B cell (primary cell): ENCODE results near the gene SH3TC1. TPM values are rescaled to one million over a fixed set of nuclear protein-coding genes. Genes with fewer than 3 reads are reported as not detected.

ENCODE experiments used
- ATAC-seq: fragments of 200-7000 bp; cut with Tn5 transposase; one replicate; pipeline ENCODE4 v1.10.0; 2021; ENCODE audit warnings: low read depth, mild to moderate bottlenecking, moderate number of reproducible peaks, moderate library complexity
- CTCF ChIA-PET: fragments of 350-600 bp; sonication (Branson Sonifier 250); formaldehyde crosslinking; loops from one replicate; lab custom pipeline; 2021; ENCODE audit warnings: antibody characterized with exemption, inconsistent platforms; lab: Charles Lee
- POLR2A ChIA-PET: fragments of 350-600 bp; sonication (Branson Sonifier 250); formaldehyde crosslinking; loops from one replicate; lab custom pipeline; 2021; ENCODE audit warnings: antibody characterized with exemption; lab: Charles Lee
- DNase-seq: peaks from one replicate; pipeline ENCODE4 v3.0.0; 2013
- H2AFZ ChIP-seq: 2 replicates; pipeline ENCODE4 v1.6.1; 2012; ENCODE audit warnings: mild to moderate bottlenecking, low read depth, low read length; ENCODE audit not compliant: insufficient read depth, poor library complexity, severe bottlenecking
- H3K27ac ChIP-seq, 2 donors: 1 replicate in 1 of 2; 2 replicates in 1 of 2; pipeline ENCODE4 v1.5.1; 2012 to 2013; ENCODE audit warnings: low read length in 2 of 2, mild to moderate bottlenecking in 2 of 2, moderate library complexity in 1 of 2
- H3K27me3 ChIP-seq, 4 experiments: fragments of 200-600 bp in 1 of 4; sonication (generic) in 1 of 4; replicated peaks in 1 of 4; 1 replicate in 2 of 4; 2 replicates in 2 of 4; pipeline versions ENCODE4 v1.6.1 to v1.7.0; 2013 to 2016; ENCODE audit warnings: low read length in 3 of 4, mild to moderate bottlenecking in 2 of 4, mixed read lengths in 1 of 4, moderate library complexity in 1 of 4; ENCODE audit not compliant: insufficient read depth in 4 of 4, control insufficient read depth in 3 of 4; ENCODE audit errors: control extremely low read depth in 1 of 4
- H3K36me3 ChIP-seq, 2 experiments: replicated peaks in 1 of 2; 1 replicate in 1 of 2; 2 replicates in 1 of 2; pipeline versions ENCODE4 v1.6.1 to v1.7.1; 2013; ENCODE audit warnings: low read length in 1 of 2; ENCODE audit not compliant: insufficient read depth in 2 of 2, control insufficient read depth in 1 of 2; ENCODE audit errors: control extremely low read depth in 1 of 2, extremely low read depth in 1 of 2
- H3K4me1 ChIP-seq, 2 donors: fragments of 200-600 bp in 1 of 2; sonication (generic) in 1 of 2; 1 replicate in 1 of 2; 2 replicates in 1 of 2; pipeline versions ENCODE4 v1.5.1 to v1.6.1; 2013 to 2017; ENCODE audit warnings: low read length in 2 of 2; ENCODE audit not compliant: control insufficient read depth in 2 of 2, insufficient read depth in 2 of 2
- H3K4me2 ChIP-seq: replicated peaks from 2 replicates; pipeline ENCODE3; 2012; ENCODE audit warnings: mild to moderate bottlenecking, low read depth, low read length; ENCODE audit not compliant: poor library complexity, severe bottlenecking
- H3K4me3 ChIP-seq, 5 experiments: fragments of 200-600 bp in 1 of 5; sonication (generic) in 1 of 5; 1 replicate in 3 of 5; 2 replicates in 2 of 5; pipeline versions ENCODE4 v1.5.1 to v1.7.0; 2011 to 2016; ENCODE audit warnings: low read length in 4 of 5, mild to moderate bottlenecking in 4 of 5, low read depth in 2 of 5, control low read depth in 1 of 5, moderate library complexity in 1 of 5; ENCODE audit not compliant: insufficient read depth in 1 of 5; ENCODE audit errors: control extremely low read depth in 1 of 5, extremely low read depth in 1 of 5
- H3K79me2 ChIP-seq: fragments of 200-600 bp; sonication (generic); one replicate; pipeline ENCODE4 v1.6.0; 2016; ENCODE audit warnings: low read length; ENCODE audit not compliant: control insufficient read depth, insufficient read depth
- H3K9ac ChIP-seq: fragments of 200-600 bp; sonication (generic); 2 replicates; pipeline ENCODE4 v1.6.1; 2017; ENCODE audit warnings: mild to moderate bottlenecking, low read length, moderate library complexity
- H3K9me3 ChIP-seq, 3 donors: one replicate each; pipeline versions ENCODE4 v1.6.1 to v1.7.1; 2013; ENCODE audit warnings: low read length in 2 of 3; ENCODE audit not compliant: control insufficient read depth in 2 of 3, insufficient read depth in 1 of 3; ENCODE audit errors: control extremely low read depth in 1 of 3
- H4K20me1 ChIP-seq: 2 replicates; pipeline ENCODE4 v1.6.0; 2012; ENCODE audit warnings: mild to moderate bottlenecking, low read length; ENCODE audit not compliant: insufficient read depth, control insufficient read depth, poor library complexity, severe bottlenecking
- H3K27ac Mint-ChIP-seq: one replicate; pipeline ENCODE4 v1.8.0; 2021; ENCODE audit warnings: mixed read lengths
- H3K27me3 Mint-ChIP-seq: one replicate; pipeline ENCODE4 v1.8.0; 2021; ENCODE audit warnings: mixed read lengths
- H3K4me1 Mint-ChIP-seq: one replicate; pipeline ENCODE4 v1.8.0; 2021; ENCODE audit warnings: mixed read lengths
- H3K4me3 Mint-ChIP-seq: one replicate; pipeline ENCODE4 v1.8.0; 2021; ENCODE audit warnings: mixed read lengths
- H3K9me3 Mint-ChIP-seq: one replicate; pipeline ENCODE4 v1.8.0; 2022; ENCODE audit warnings: mixed read lengths; ENCODE audit not compliant: insufficient read depth
- CTCF ChIP-seq: fragments of 200-600 bp; IDR thresholded peaks from one replicate; pipeline ENCODE4 v1.8.0; 2022; ENCODE audit warnings: antibody characterized with exemption, mild to moderate bottlenecking
- EZH2 ChIP-seq: IDR thresholded peaks from 2 replicates; pipeline ENCODE4 v1.6.1; 2012; ENCODE audit warnings: borderline replicate concordance, low read depth, mild to moderate bottlenecking, moderate library complexity, low read length; ENCODE audit not compliant: insufficient read depth, poor library complexity, severe bottlenecking
- WGBS: methylation state at CpG from one replicate; pipeline ENCODE4 v1.1.5; 2013; ENCODE audit warnings: missing lambda C conversion rate; ENCODE audit not compliant: insufficient coverage; 5-methylcytosine and 5-hydroxymethylcytosine counted together
- intact Hi-C: fragments of 100-400 bp; cut with micrococcal nuclease; formaldehyde crosslinking; loops from one replicate; pipeline ENCODE4 v1.10.0; 2022
- polyA plus RNA-seq: library from polyadenylated mRNA; depleted of rRNA; stranded (reverse); fragments of >200 nt; gene quantifications from 2 replicates; pipeline ENCODE4 v1.2.3, GENCODE V29; 2012
- total RNA-seq, 2 donors: library from RNA; stranded (reverse); fragments of 120-200 nt in 1 of 2; gene quantifications; 1 replicate in 1 of 2; 2 replicates in 1 of 2; pipeline versions ENCODE4 v1.2.3 to v1.2.4, GENCODE V29; 2013 to 2022

The SH3TC1 gene
- total and polyA plus RNA-seq, 2 donors (not counting 1 experiment from before 2014, with no cell fraction given), result 63.8 to 388 TPM

GRCh38 chr4:8275548-8275910, 76.4 kb downstream of the SH3TC1 start:
- Mint-ChIP-seq H3K27ac (no peak overlapping the region), H3K4me1 (no peaks in the 10 kb centered on the region), H3K4me3 (no peak overlapping the region), H3K9me3 (no peaks in the 10 kb centered on the region), H3K27me3 (peaks cover 20% of the 10 kb centered on the region)
- no peak overlapping the region for H3K9ac ChIP-seq
- intact Hi-C loops, result no loop called here
- 63% methylated on average over 2 of the region's 4 CpGs for WGBS
- ChIA-PET CTCF (no interaction called here), POLR2A (no interaction called here)
- H3K4me3 ChIP-seq, result no peak overlapping the region
- H3K27ac ChIP-seq, result no peak overlapping the region
- ATAC-seq, result no peak
- H3K4me2 ChIP-seq, result no peak overlapping the region
- no peaks in the 10 kb centered on the region for H3K36me3 ChIP-seq
- DNase-seq, result no peak
- H3K27me3 ChIP-seq, result peaks cover 0 to 5% (median 0%) of the 10 kb centered on the region in 4 experiments
- H3K4me1 ChIP-seq, result no peaks in the 10 kb centered on the region
- TF ChIP-seq CTCF (no peak), EZH2 (no peak)
- H3K79me2 ChIP-seq, result no peaks in the 10 kb centered on the region
- no peaks in the 10 kb centered on the region for H3K9me3 ChIP-seq
- H4K20me1 ChIP-seq, result no peaks in the 10 kb centered on the region
- no peak overlapping the region for H2AFZ ChIP-seq

- DNase-seq, result no peak
These were observed 77.5 kb downstream of the SH3TC1 start for GRCh38 chr4:8276358-8277240.

More at GRCh38 chr4:8276358-8277240, 77.5 kb downstream of the SH3TC1 start:
- ChIA-PET CTCF (no interaction called here), POLR2A (no interaction called here)
- H3K27me3 ChIP-seq, result no peaks in the 10 kb centered on the region
- WGBS, result 76% methylated on average over 23 of the region's 24 CpGs
- H2AFZ ChIP-seq, result no peak overlapping the region
- Mint-ChIP-seq H3K27ac (no peak overlapping the region), H3K27me3 (peaks cover 12% of the 10 kb centered on the region), H3K9me3 (no peaks in the 10 kb centered on the region), H3K4me3 (no peak overlapping the region), H3K4me1 (no peaks in the 10 kb centered on the region)
- no peak for TF ChIP-seq EZH2
- intact Hi-C loops, result no loop called here
- no peak overlapping the region for H3K4me3 ChIP-seq
- H3K79me2 ChIP-seq, result no peaks in the 10 kb centered on the region
- ATAC-seq, result no peak
- no peak overlapping the region for H3K27ac ChIP-seq
- no peaks in the 10 kb centered on the region for H3K9me3 ChIP-seq
- no peaks in the 10 kb centered on the region for H3K36me3 ChIP-seq
- no peak overlapping the region for H3K9ac ChIP-seq
- no peaks in the 10 kb centered on the region for H3K4me1 ChIP-seq
- H3K4me2 ChIP-seq, result no peak overlapping the region
- no peaks in the 10 kb centered on the region for H4K20me1 ChIP-seq
